GM18873 (cell line): ENCODE measurements around the gene CNOT1.
"Not testable (repeated sequence)": the region's sequence is repeated elsewhere in the genome, so short reads cannot be mapped to it uniquely, and the experiment has no call there.

Experiments
- ATAC-seq: cut with Tn5 transposase; IDR thresholded peaks from one replicate; pipeline ENCODE4 v1.9.1; 2021; ENCODE audit warnings: mild to moderate bottlenecking, moderate library complexity, moderate number of reproducible peaks; ENCODE audit not compliant: unreplicated experiment, low FRiP score

The CNOT1 gene

GRCh38 chr16:58584831-58585505, 44.7 kb downstream of the CNOT1 start:
- ATAC-seq: no peak

- ATAC-seq: no peak
Observed at GRCh38 chr16:58582971-58583765, 46.5 kb downstream of the CNOT1 start.

GRCh38 chr16:58582133-58582532, 47.5 kb downstream of the CNOT1 start:
- ATAC-seq: no peak

- no peak for ATAC-seq
Observed at GRCh38 chr16:58579587-58579986, 50.0 kb downstream of the CNOT1 start.

GRCh38 chr16:58578642-58579041, 51.0 kb downstream of the CNOT1 start:
- ATAC-seq: no peak

- no peak for ATAC-seq
Observed at GRCh38 chr16:58577141-58577540, 52.5 kb downstream of the CNOT1 start.

GRCh38 chr16:58574895-58575294, 54.7 kb downstream of the CNOT1 start:
- ATAC-seq: no peak

GRCh38 chr16:58565697-58566096, 63.9 kb downstream of the CNOT1 start:
- not testable (repeated sequence) for ATAC-seq

GRCh38 chr16:58563775-58564174, 65.9 kb downstream of the CNOT1 start:
- ATAC-seq: no peak

GRCh38 chr16:58563235-58563634, 66.4 kb downstream of the CNOT1 start:
- no peak for ATAC-seq

GRCh38 chr16:58556678-58557077, 72.9 kb downstream of the CNOT1 start:
- ATAC-seq: no peak

- no peak for ATAC-seq
Observed at GRCh38 chr16:58551496-58551895, 78.1 kb downstream of the CNOT1 start.

GRCh38 chr16:58548378-58548777, 81.2 kb downstream of the CNOT1 start:
- no peak for ATAC-seq

GRCh38 chr16:58543685-58544084, 85.9 kb downstream of the CNOT1 start:
- ATAC-seq: no peak

GRCh38 chr16:58542291-58542690, 87.3 kb downstream of the CNOT1 start:
- ATAC-seq: no peak

- no peak for ATAC-seq
Observed at GRCh38 chr16:58541711-58542110, 87.9 kb downstream of the CNOT1 start.

GRCh38 chr16:58537124-58537906, 92.3 kb downstream of the CNOT1 start:
- no peak for ATAC-seq

GRCh38 chr16:58536278-58536677, 93.3 kb downstream of the CNOT1 start:
- ATAC-seq: no peak

GRCh38 chr16:58535100-58535499, 94.5 kb downstream of the CNOT1 start:
- no peak for ATAC-seq

GRCh38 chr16:58533751-58534470, 95.7 kb downstream of the CNOT1 start:
- ATAC-seq: no peak

GRCh38 chr16:58532414-58532813, 97.2 kb downstream of the CNOT1 start:
- ATAC-seq: no peak
